H1 (cell line): ENCODE measurements around the gene CD96. TPM values are rescaled to one million over a fixed set of nuclear protein-coding genes. Genes with fewer than 3 reads are reported as not detected.

Experiments
- CTCF ChIA-PET: fragments of 300-600 bp; sonication (Branson Sonifier 250); formaldehyde crosslinking; loops from one replicate; lab custom pipeline; 2021; ENCODE audit not compliant: partially characterized antibody; lab: Charles Lee
- POLR2A ChIA-PET: fragments of 300-600 bp; sonication (Branson Sonifier 250); formaldehyde crosslinking; loops from one replicate; lab custom pipeline; 2021; ENCODE audit warnings: inconsistent platforms; ENCODE audit not compliant: partially characterized antibody; lab: Charles Lee
- DNase-seq, 2 experiments: peaks; one replicate each; pipeline versions ENCODE4 v3.0.0 to v3.0.0-alpha.2; 2010 to 2022; ENCODE audit warnings: low spot score in 2 of 2, low read depth in 1 of 2, mixed read lengths in 1 of 2
- FAIRE-seq: peaks from 2 replicates; lab custom pipeline; 2011; peaks lifted over from hg19 to GRCh38; lab: Jason Lieb, UNC
- H2AFZ ChIP-seq: 2 replicates; pipeline ENCODE4 v1.8.1; 2012; ENCODE audit warnings: low read length, inconsistent platforms
- H2AK5ac ChIP-seq: 2 replicates; pipeline ENCODE4 v1.6.1; 2013; ENCODE audit warnings: low read depth, low read length
- H2BK120ac ChIP-seq: replicated peaks from 2 replicates; pipeline ENCODE3; 2013; ENCODE audit warnings: low read depth, low read length, inconsistent platforms
- H2BK12ac ChIP-seq: 2 replicates; pipeline ENCODE4 v1.6.1; 2013; ENCODE audit warnings: low read depth, low read length
- H2BK15ac ChIP-seq: 2 replicates; pipeline ENCODE4 v1.6.1; 2013; ENCODE audit warnings: low read length
- H2BK20ac ChIP-seq: 2 replicates; pipeline ENCODE4 v1.6.1; 2013; ENCODE audit warnings: low read length
- H2BK5ac ChIP-seq: 2 replicates; pipeline ENCODE4 v1.6.1; 2013; ENCODE audit warnings: low read depth, low read length
- H3K14ac ChIP-seq: 2 replicates; pipeline ENCODE4 v1.6.1; 2013; ENCODE audit warnings: inconsistent platforms; ENCODE audit not compliant: insufficient read length
- H3K18ac ChIP-seq: 2 replicates; pipeline ENCODE4 v1.6.1; 2013; ENCODE audit warnings: low read length; ENCODE audit errors: extremely low read depth
- H3K23ac ChIP-seq: 2 replicates; pipeline ENCODE4 v1.6.1; 2013; ENCODE audit warnings: inconsistent platforms; ENCODE audit not compliant: insufficient read length
- H3K23me2 ChIP-seq: 2 replicates; pipeline ENCODE4 v1.6.1; 2013; ENCODE audit warnings: low read depth, low read length
- H3K27ac ChIP-seq: 2 replicates; pipeline ENCODE4 v1.6.1; 2011; ENCODE audit warnings: low read depth, low read length, inconsistent platforms
- H3K27me3 ChIP-seq, 4 experiments: replicated peaks in 1 of 4; 1 replicate in 1 of 4; 2 replicates in 3 of 4; pipeline versions ENCODE4 v1.6.1 to v1.8.1; 2011 to 2013; ENCODE audit warnings: low read length in 3 of 4, mild to moderate bottlenecking in 3 of 4, inconsistent platforms in 2 of 4, mixed read lengths in 2 of 4, moderate library complexity in 1 of 4; ENCODE audit not compliant: control insufficient read depth in 3 of 4, insufficient read depth in 3 of 4; ENCODE audit errors: extremely low read depth in 1 of 4
- H3K36me3 ChIP-seq, 4 experiments: 2 replicates each; pipeline versions ENCODE4 v1.6.1 to v1.8.1; 2011 to 2013; ENCODE audit warnings: mild to moderate bottlenecking in 4 of 4, low read length in 3 of 4, moderate library complexity in 2 of 4, control low read depth in 1 of 4, inconsistent platforms in 1 of 4; ENCODE audit not compliant: insufficient read depth in 4 of 4, control insufficient read depth in 2 of 4
- H3K4ac ChIP-seq: replicated peaks from 2 replicates; pipeline ENCODE3; 2013; ENCODE audit warnings: low read length, low read depth, mixed read lengths, inconsistent platforms; ENCODE audit not compliant: insufficient read length
- H3K4me1 ChIP-seq, 4 experiments: replicated peaks in 1 of 4; 1 replicate in 1 of 4; 2 replicates in 3 of 4; pipeline versions ENCODE4 v1.6.1 to v1.8.1; 2011 to 2013; ENCODE audit warnings: low read length in 3 of 4, inconsistent platforms in 2 of 4, mixed read lengths in 1 of 4; ENCODE audit not compliant: insufficient read depth in 4 of 4, control insufficient read depth in 3 of 4
- H3K4me2 ChIP-seq, 2 experiments: 2 replicates each; pipeline versions ENCODE4 v1.6.1 to v1.8.1; 2011 to 2013; ENCODE audit warnings: low read depth in 2 of 2, low read length in 2 of 2, control low read depth in 1 of 2, inconsistent platforms in 1 of 2, mild to moderate bottlenecking in 1 of 2; ENCODE audit not compliant: insufficient read depth in 1 of 2
- H3K4me3 ChIP-seq, 4 experiments: fragments of 200-600, 300-600 bp in 1 of 4; sonication (generic), shearing (Covaris generic), sonication (Bioruptor Twin) in 1 of 4; 2 replicates each; pipeline versions ENCODE4 v1.5.1 to v1.8.1; 2011 to 2016; ENCODE audit warnings: low read length in 4 of 4, low read depth in 3 of 4, control low read depth in 2 of 4, inconsistent platforms in 2 of 4, mild to moderate bottlenecking in 2 of 4, mixed read lengths in 1 of 4, moderate library complexity in 1 of 4; ENCODE audit not compliant: insufficient read depth in 2 of 4; ENCODE audit errors: extremely low read depth in 1 of 4
- H3K56ac ChIP-seq: replicated peaks from 2 replicates; pipeline ENCODE3; 2013; ENCODE audit warnings: low read depth, mild to moderate bottlenecking, mixed read lengths, low read length, inconsistent platforms; ENCODE audit not compliant: insufficient read length
- H3K79me1 ChIP-seq: 2 replicates; pipeline ENCODE4 v1.6.1; 2013; ENCODE audit warnings: low read depth, low read length, control low read depth
- H3K79me2 ChIP-seq, 2 experiments: 2 replicates each; pipeline versions ENCODE4 v1.6.1 to v1.8.1; 2012 to 2013; ENCODE audit warnings: low read length in 2 of 2, mild to moderate bottlenecking in 2 of 2, inconsistent platforms in 1 of 2; ENCODE audit not compliant: insufficient read depth in 2 of 2, control insufficient read depth in 1 of 2
- H3K9ac ChIP-seq, 4 experiments: replicated peaks in 1 of 4; 1 replicate in 1 of 4; 2 replicates in 3 of 4; pipeline versions ENCODE4 v1.6.1 to v1.8.1; 2011 to 2013; ENCODE audit warnings: low read depth in 3 of 4, low read length in 3 of 4, control low read depth in 2 of 4, mild to moderate bottlenecking in 2 of 4, moderate library complexity in 2 of 4, inconsistent platforms in 1 of 4; ENCODE audit errors: extremely low read depth in 1 of 4
- H3K9me3 ChIP-seq, 2 experiments: 2 replicates each; pipeline versions ENCODE4 v1.6.1 to v1.8.1; 2012 to 2013; ENCODE audit warnings: mild to moderate bottlenecking in 2 of 2, moderate library complexity in 2 of 2, control low read depth in 1 of 2, inconsistent platforms in 1 of 2, low read depth in 1 of 2, low read length in 1 of 2, mixed read lengths in 1 of 2; ENCODE audit not compliant: insufficient read depth in 2 of 2
- H4K20me1 ChIP-seq, 2 experiments: replicated peaks in 1 of 2; 2 replicates each; pipeline versions ENCODE3 to v1.8.1; 2011 to 2013; ENCODE audit warnings: inconsistent platforms in 2 of 2, low read length in 2 of 2, mild to moderate bottlenecking in 1 of 2; ENCODE audit not compliant: insufficient read depth in 2 of 2, control insufficient read depth in 1 of 2
- H4K5ac ChIP-seq: 2 replicates; pipeline ENCODE4 v1.6.1; 2013; ENCODE audit warnings: low read length, low read depth, mixed read lengths, inconsistent platforms; ENCODE audit not compliant: insufficient read length
- H4K8ac ChIP-seq: 2 replicates; pipeline ENCODE4 v1.8.0; 2013; ENCODE audit warnings: mild to moderate bottlenecking, moderate library complexity, low read length, inconsistent platforms; ENCODE audit not compliant: insufficient read depth; ENCODE audit errors: extremely low read depth
- H4K91ac ChIP-seq: replicated peaks from 2 replicates; pipeline ENCODE3; 2013; ENCODE audit warnings: low read length, mixed read lengths, inconsistent platforms; ENCODE audit not compliant: insufficient read length
- ATF2 ChIP-seq: IDR thresholded peaks from 2 replicates; pipeline ENCODE4 v1.6.1; 2012; ENCODE audit warnings: low read length, inconsistent platforms
- CHD2 ChIP-seq: IDR thresholded peaks from 2 replicates; pipeline ENCODE4 v1.6.1; 2012; ENCODE audit warnings: low read length, improper control_type of control experiment
- RFX5 ChIP-seq: IDR thresholded peaks from 2 replicates; pipeline ENCODE4 v1.6.1; 2011; ENCODE audit warnings: low read depth, low read length, improper control_type of control experiment, borderline replicate concordance
- TAF1 ChIP-seq: IDR thresholded peaks from 2 replicates; pipeline ENCODE4 v1.6.1; 2011; ENCODE audit warnings: mild to moderate bottlenecking, low read depth, low read length
- WGBS, 2 experiments: shearing (Covaris generic) in 1 of 2; methylation state at CpG; one replicate each; pipeline versions ENCODE4 v1.1.6 to v1.1.7; 2013 to 2015; ENCODE audit warnings: low lambda C conversion rate in 2 of 2, mixed read lengths in 2 of 2, inconsistent platforms in 1 of 2, low coverage in 1 of 2, missing lambda C conversion rate in 1 of 2; ENCODE audit not compliant: insufficient replicate concordance in 2 of 2, insufficient coverage in 1 of 2, insufficient read length in 1 of 2; ENCODE audit errors: extremely low coverage in 1 of 2, missing lambda C conversion rate in 1 of 2; 5-methylcytosine and 5-hydroxymethylcytosine counted together
- polyA plus RNA-seq, 7 experiments: library from polyadenylated mRNA; depleted of rRNA in 3 of 7; stranded (reverse) in 5 of 7; unstranded in 2 of 7; fragments of >200 nt in 5 of 7; fragments of 200-250 nt in 2 of 7; gene quantifications; 1 replicate in 5 of 7; 2 replicates in 1 of 7; 4 replicates in 1 of 7; pipeline versions ENCODE4 v1.2.1 to v1.2.3, GENCODE V29; 2011 to 2013; ENCODE audit warnings: missing spikeins in 2 of 7, mixed read lengths in 2 of 7
- total RNA-seq: library from RNA; stranded (reverse); fragmentation: NEBNext Ultra II Directional; extraction: Animal tissue kit (Norgen Biotek cat#: 25700); gene quantifications from 2 replicates; pipeline ENCODE4 v1.2.1, GENCODE V29; 2021

Gene CD96
- total and polyA plus RNA-seq, 2 of the 8 experiments (the other 6 are each of a cell fraction or from before 2014, with no cell fraction given): not detected

DNA sequence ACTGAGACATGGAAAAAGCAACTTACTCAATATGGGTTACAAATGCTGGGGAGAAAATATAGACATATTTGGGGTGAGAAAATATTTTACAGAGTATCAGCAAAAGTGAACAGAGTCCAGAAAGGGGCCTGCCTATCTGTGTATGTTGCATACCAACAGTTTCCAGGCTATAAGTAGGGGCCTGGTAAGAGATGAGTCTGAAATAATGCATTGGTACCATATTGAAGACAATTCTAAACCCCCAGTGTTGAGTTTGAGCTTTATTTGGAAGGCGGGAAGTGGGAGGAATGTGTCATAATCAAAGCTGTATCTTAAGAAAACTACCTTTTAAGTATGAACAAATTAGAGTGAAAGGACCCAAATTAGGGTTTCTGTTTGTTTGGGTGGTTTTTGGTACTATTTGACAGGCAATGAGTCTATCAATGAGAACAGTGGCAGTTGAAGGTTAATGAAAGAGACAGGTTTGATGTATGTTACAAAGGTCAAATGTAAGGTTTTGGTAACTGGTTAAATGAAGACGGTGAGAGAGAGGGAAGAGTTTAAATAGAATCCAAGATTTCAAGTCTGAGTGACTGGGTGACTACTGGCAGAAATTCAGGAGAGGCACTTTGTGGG, 159.4 kb downstream of the CD96 start:
- Histone ChIP-seq H3K23me2 (no peaks in the 10 kb centered on the region), H4K20me1 (no peaks in the 10 kb centered on the region), H3K79me2 (no peaks in the 10 kb centered on the region), H3K23ac (no peak overlapping the region), H3K79me1 (no peaks in the 10 kb centered on the region), H3K56ac (no peak overlapping the region), H3K4me1 (no peaks in the 10 kb centered on the region; a peak in 1 of 7 replicates), H3K14ac (no peak overlapping the region), H2AK5ac (no peak overlapping the region), H3K18ac (no peak overlapping the region), H3K36me3 (no peaks in the 10 kb centered on the region), H3K9me3 (no peaks in the 10 kb centered on the region), H3K4me2 (no peak overlapping the region), H4K8ac (no peak overlapping the region), H3K27ac (no peak overlapping the region), H3K9ac (no peak overlapping the region), H4K91ac (no peak overlapping the region), H3K4me3 (no peak overlapping the region), H2BK5ac (no peak overlapping the region), H2AFZ (no peak overlapping the region), H3K27me3 (no peaks in the 10 kb centered on the region), H2BK12ac (no peak overlapping the region), H2BK15ac (no peak overlapping the region), H2BK120ac (no peak overlapping the region), H2BK20ac (no peak overlapping the region), H4K5ac (no peak overlapping the region), H3K4ac (no peak overlapping the region)
- no peak for DNase-seq
- FAIRE-seq: no peak
- 93% methylated on average over 2 of the region's 2 CpGs; no CpG with 5 or more reads in 1 of the 2 experiments for WGBS, 2 experiments
- TF ChIP-seq CHD2 (no peak), RFX5 (no peak), TAF1 (no peak), ATF2 (no peak)
- POLR2A ChIA-PET: no interaction called here
- CTCF ChIA-PET: interaction anchor here (0.9 to 1.6 kb wide), 2 partner anchors 15 to 17 kb away, joined by 3 to 4 read pairs; no protein-coding TSS in a partner anchor
